Sigmoid colon (tissue), 7 donors: ENCODE results near the gene TNFRSF11A. TPM values are rescaled to one million over a fixed set of nuclear protein-coding genes. Genes with fewer than 3 reads are reported as not detected.

ENCODE experiments used
- DNase-seq: peaks from one replicate; pipeline ENCODE4 v3.0.0-alpha.2; 2019
- H3K27ac ChIP-seq, 4 donors: fragments of 200-600 bp; sonication (generic); one replicate each; pipeline ENCODE4 v1.5.1; 2016 to 2019; ENCODE audit warnings: mild to moderate bottlenecking in 1 of 4
- H3K27me3 ChIP-seq, 3 donors: fragments of 200-600 bp; sonication (generic); one replicate each; pipeline ENCODE4 v1.5.1; 2019; ENCODE audit warnings: mild to moderate bottlenecking in 1 of 3
- H3K36me3 ChIP-seq, 4 donors: fragments of 200-600 bp; sonication (generic); one replicate each; pipeline ENCODE4 v1.5.1; 2016 to 2019
- H3K4me1 ChIP-seq, 4 donors: fragments of 200-600 bp; sonication (generic); one replicate each; pipeline ENCODE4 v1.5.1; 2017 to 2019
- H3K4me3 ChIP-seq, 4 donors: fragments of 200-600 bp; sonication (generic); one replicate each; pipeline ENCODE4 v1.5.1; 2017 to 2019; ENCODE audit warnings: mild to moderate bottlenecking in 2 of 4, moderate library complexity in 1 of 4
- H3K9me3 ChIP-seq, 4 donors: fragments of 200-600 bp in 3 of 4; sonication (generic) in 3 of 4; one replicate each; pipeline versions ENCODE4 v1.5.1 to v1.6.1; 2013 to 2019
- CTCF ChIP-seq, 4 experiments: fragments of 450-650 bp in 3 of 4; fragments of 200-600 bp in 1 of 4; IDR thresholded peaks; one replicate each; pipeline ENCODE4 v1.5.1; 2016 to 2019; ENCODE audit warnings: antibody characterized with exemption in 4 of 4, mild to moderate bottlenecking in 3 of 4, moderate library complexity in 2 of 4
- EP300 ChIP-seq, 4 donors: sonication (generic); formaldehyde crosslinking; IDR thresholded peaks; one replicate each; pipeline ENCODE4 v1.6.1; 2017; ENCODE audit warnings: antibody characterized with exemption in 4 of 4
- POLR2A ChIP-seq, 2 donors: fragments of 450-650 bp; IDR thresholded peaks; one replicate each; pipeline ENCODE4 v1.6.1; 2016; ENCODE audit warnings: antibody characterized with exemption in 2 of 2, mild to moderate bottlenecking in 2 of 2, moderate library complexity in 2 of 2
- POLR2AphosphoS5 ChIP-seq, 4 donors: sonication (generic); formaldehyde crosslinking; IDR thresholded peaks; one replicate each; pipeline ENCODE4 v1.6.1; 2017; ENCODE audit warnings: antibody characterized with exemption in 4 of 4
- WGBS, 2 donors: extraction: QIAGEN DNeasy Blood & Tissue Kit; methylation state at CpG; one replicate each; pipeline ENCODE4 v1.1.7; 2013; 5-methylcytosine and 5-hydroxymethylcytosine counted together
- intact Hi-C: fragments of 100-400 bp; cut with DNase I; formaldehyde crosslinking; loops from one replicate; pipeline ENCODE4 v1.15.1; 2023
- polyA plus RNA-seq, 3 donors: library from polyadenylated mRNA; stranded (reverse); fragments of 200-250 nt; gene quantifications; one replicate each; pipeline ENCODE4 v1.2.3, GENCODE V29; 2013
- total RNA-seq, 4 donors: library from RNA; depleted of rRNA; stranded (reverse); fragments of >200 nt; gene quantifications; one replicate each; pipeline ENCODE4 v1.1.0, GENCODE V29; 2016
- donor health status: healthy with polysubstance abuse.
- donor health status: Bipolar disorder and iron deficiency.
- donor health status: healthy.

Gene TNFRSF11A
- total and polyA plus RNA-seq, 7 donors = 2.1 to 19.9 (median 3.6) TPM

DNA sequence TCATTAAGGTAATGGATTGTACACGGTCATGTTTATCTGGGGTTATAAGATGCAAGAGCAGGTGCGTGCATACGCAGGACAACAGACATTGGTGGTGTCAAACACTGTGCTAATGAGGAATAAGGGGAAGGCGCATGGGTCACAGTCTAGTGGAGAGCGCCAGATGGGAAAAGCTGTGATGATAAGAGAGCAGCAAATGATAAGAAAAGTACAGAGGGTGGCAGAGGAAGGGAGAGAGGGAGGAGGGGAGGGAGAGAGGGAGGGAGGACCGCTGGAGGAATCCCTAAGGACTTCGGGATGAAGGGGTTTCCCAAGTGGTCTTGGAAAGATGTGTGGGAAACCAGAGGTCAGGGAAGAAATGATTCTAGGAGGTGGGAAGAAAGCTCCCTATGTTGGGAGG, 2.9 kb downstream of the TNFRSF11A start:
- intact Hi-C loops = no loop called here
- DNase-seq = no peak
- Histone ChIP-seq H3K9me3 (no peaks in the 10 kb centered on the region), H3K27me3 (peaks cover 35 to 95% (median 67%) of the 10 kb centered on the region in 3 donors), H3K4me1 (peaks cover 0 to 25% (median 18%) of the 10 kb centered on the region in 4 donors), H3K36me3 (no peaks in the 10 kb centered on the region), H3K27ac (no peak overlapping the region), H3K4me3 (no peak overlapping the region)
- 16 to 67% methylated on average over 7 of the region's 7 CpGs for WGBS, 2 donors
- no peak for TF ChIP-seq POLR2AphosphoS5 (IDR thresholded peaks at IDR 0.05)
- no peak for TF ChIP-seq EP300 (IDR thresholded peaks at IDR 0.05)
- TF ChIP-seq POLR2A (IDR thresholded peaks at IDR 0.05) = no peak
- TF ChIP-seq CTCF (IDR thresholded peaks at IDR 0.05) = no peak

DNA sequence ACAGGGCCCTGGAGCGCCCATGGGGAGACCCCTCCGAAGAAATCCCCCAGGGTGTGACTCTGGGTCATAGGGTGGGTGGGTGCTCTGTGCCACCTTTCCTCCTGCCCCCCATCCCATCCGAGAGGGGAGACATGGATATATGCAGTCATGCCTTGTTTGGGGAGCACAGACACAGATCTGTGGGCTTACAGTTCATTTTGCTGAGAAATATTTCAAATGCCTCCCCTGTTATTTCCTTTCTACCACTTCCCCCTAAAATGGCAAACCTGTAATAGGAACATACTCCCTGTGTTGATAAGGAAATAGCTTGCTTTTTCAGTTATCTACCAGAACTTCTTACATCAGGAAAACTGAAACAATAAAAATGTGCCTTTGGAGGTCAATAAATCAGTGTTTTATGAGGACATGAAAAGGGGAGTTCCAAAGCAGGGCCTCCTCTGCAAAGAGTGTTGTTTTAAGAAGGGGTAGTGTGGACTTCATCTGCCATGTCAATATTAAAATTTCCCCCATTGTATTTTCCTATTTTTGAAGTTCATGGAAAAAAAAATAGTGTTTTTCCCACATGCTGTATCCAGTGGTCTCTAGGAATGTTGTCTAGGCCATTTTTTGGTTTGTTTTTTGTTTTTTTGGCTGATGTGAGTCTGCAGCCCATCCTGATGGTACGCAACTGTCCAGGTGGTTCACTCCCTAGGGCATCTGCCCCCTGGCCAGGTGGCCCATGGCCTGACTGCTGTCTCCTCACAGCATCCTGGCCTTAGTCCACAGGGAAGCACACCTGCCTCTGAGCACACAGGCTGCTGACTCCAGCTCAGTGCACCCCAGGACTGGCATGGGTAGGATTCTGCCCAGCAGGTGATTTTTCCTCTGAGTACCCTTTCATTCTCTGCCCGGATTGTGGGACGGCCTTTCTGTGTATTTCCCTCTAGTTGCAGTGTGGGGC, 3.7 kb downstream of the TNFRSF11A start:
- intact Hi-C loops = no loop called here
- TF ChIP-seq POLR2AphosphoS5 (IDR thresholded peaks at IDR 0.05) (no peak), EP300 (IDR thresholded peaks at IDR 0.05) (no peak)
- Histone ChIP-seq H3K36me3 (no peaks in the 10 kb centered on the region), H3K9me3 (no peaks in the 10 kb centered on the region), H3K27ac (no peak overlapping the region), H3K4me1 (peaks cover 0 to 25% (median 18%) of the 10 kb centered on the region in 4 donors), H3K27me3 (peaks cover 29 to 89% (median 67%) of the 10 kb centered on the region in 3 donors), H3K4me3 (no peak overlapping the region)
- 16 to 74% methylated on average over 6 of the region's 6 CpGs for WGBS, 2 donors
- no peak for DNase-seq

GRCh38 chr18:62329691-62330454, 4.8 kb downstream of the TNFRSF11A start:
- H3K4me1 ChIP-seq = peaks cover 0 to 21% (median 16%) of the 10 kb centered on the region in 4 donors
- TF ChIP-seq CTCF (IDR thresholded peaks at IDR 0.05) (no peak), EP300 (IDR thresholded peaks at IDR 0.05) (no peak), POLR2AphosphoS5 (IDR thresholded peaks at IDR 0.05) (no peak), POLR2A (IDR thresholded peaks at IDR 0.05) (no peak)

GRCh38 chr18:62330650-62331049, 5.5 kb downstream of the TNFRSF11A start:
- no peak overlapping the region for H3K27ac ChIP-seq
- no peaks in the 10 kb centered on the region for H3K36me3 ChIP-seq
- no peak for DNase-seq
- no peaks in the 10 kb centered on the region for H3K9me3 ChIP-seq
- H3K27me3 ChIP-seq = peaks cover 20 to 73% (median 53%) of the 10 kb centered on the region in 3 donors
- 36 to 82% methylated on average over 7 of the region's 7 CpGs for WGBS, 2 donors
- no peak for TF ChIP-seq POLR2A (IDR thresholded peaks at IDR 0.05)
- no peak for TF ChIP-seq POLR2AphosphoS5 (IDR thresholded peaks at IDR 0.05)
- no peak for TF ChIP-seq EP300 (IDR thresholded peaks at IDR 0.05)
- TF ChIP-seq CTCF (IDR thresholded peaks at IDR 0.05) = no peak
- intact Hi-C loops = no loop called here
- H3K4me3 ChIP-seq = no peak overlapping the region
- peaks cover 0 to 14% (median 11%) of the 10 kb centered on the region in 4 donors for H3K4me1 ChIP-seq

More at GRCh38 chr18:62329691-62330454, 4.8 kb downstream of the TNFRSF11A start:
- DNase-seq = no peak
- Histone ChIP-seq H3K4me3 (no peak overlapping the region), H3K27me3 (peaks cover 23 to 79% (median 59%) of the 10 kb centered on the region in 3 donors), H3K36me3 (no peaks in the 10 kb centered on the region), H3K27ac (no peak overlapping the region), H3K9me3 (no peaks in the 10 kb centered on the region)
- WGBS, 2 donors = 9 to 39% methylated on average over 15 of the region's 15 CpGs
- intact Hi-C loops = no loop called here
